ENCODE results near the gene CLN3.
"Not testable (repeated sequence)": the region's sequence is repeated elsewhere in the genome, so short reads cannot be mapped to it uniquely, and the experiment has no call there.

The CLN3 gene

DNA sequence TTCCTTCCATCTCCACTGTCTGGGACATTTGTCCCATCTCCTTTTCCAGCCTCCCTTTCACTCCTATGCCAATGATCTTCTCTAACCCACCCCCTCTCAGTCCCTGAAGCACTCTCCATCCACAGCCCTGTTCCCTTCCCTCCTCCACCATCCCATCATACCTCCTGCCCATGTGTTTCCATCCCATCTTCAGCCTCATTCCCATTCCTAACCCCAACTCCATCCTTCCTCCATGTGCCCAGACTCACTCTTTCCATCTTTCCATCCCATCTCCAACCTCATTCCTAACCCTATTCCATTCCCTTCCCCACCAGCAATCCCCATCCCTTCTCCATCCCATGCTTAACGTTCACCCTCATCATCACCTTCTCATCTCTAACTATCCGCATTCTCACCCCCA, 10.4 kb upstream of the CLN3 start:
- TF ChIP-seq, protein P1, sequence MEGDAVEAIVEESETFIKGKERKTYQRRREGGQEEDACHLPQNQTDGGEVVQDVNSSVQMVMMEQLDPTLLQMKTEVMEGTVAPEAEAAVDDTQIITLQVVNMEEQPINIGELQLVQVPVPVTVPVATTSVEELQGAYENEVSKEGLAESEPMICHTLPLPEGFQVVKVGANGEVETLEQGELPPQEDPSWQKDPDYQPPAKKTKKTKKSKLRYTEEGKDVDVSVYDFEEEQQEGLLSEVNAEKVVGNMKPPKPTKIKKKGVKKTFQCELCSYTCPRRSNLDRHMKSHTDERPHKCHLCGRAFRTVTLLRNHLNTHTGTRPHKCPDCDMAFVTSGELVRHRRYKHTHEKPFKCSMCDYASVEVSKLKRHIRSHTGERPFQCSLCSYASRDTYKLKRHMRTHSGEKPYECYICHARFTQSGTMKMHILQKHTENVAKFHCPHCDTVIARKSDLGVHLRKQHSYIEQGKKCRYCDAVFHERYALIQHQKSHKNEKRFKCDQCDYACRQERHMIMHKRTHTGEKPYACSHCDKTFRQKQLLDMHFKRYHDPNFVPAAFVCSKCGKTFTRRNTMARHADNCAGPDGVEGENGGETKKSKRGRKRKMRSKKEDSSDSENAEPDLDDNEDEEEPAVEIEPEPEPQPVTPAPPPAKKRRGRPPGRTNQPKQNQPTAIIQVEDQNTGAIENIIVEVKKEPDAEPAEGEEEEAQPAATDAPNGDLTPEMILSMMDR (IDR thresholded peaks at IDR 0.05; ENCODE audit: insufficient read depth, low read depth, low read length, missing control alignments): no peak
- DNase-seq (ENCODE audit: low read depth): no peak
- no peak overlapping the region for H3K4me3 ChIP-seq (ENCODE audit: low read depth, low read length)

DNA sequence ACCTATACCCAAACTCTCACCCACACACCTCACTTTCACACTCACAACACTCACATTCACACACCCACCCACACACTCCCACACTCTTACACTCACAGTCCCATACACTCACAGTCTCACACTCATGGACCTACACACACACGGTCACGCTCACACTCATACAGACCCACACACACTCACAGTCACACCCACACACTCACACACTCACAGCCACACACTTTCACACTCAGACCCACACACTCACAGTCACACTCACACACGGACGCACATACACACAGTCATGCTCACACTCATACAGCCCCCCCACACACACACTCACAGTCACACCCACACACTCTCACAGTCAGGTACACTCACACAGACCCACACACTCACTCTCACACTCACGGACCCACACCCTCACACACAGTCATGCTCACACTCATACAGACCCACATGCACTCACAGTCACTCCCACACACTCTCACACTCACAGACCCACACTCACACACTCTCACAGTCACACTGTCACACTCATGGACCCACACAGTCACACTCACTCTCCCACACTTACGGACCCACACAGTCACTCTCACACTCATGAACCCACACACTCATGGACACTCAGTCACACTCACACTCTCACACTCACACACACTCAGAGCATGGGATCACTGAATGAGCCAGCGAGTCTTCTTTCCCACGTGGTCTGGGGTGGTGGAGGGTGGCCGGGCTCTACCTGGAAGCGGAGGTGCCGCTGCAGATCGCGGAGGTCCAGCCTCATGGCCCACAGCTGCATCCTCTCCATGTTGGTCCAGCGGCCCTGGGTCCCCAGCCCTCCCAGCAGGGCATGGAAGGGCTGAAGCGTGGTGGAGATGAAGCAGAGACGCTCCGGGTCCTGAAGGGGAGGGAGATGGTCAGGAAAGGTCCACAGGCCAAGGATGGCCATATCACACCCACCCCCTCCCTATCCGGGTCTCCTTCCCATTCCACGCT, 9.7 kb upstream of the CLN3 start:
- no peak for DNase-seq (ENCODE audit: low read depth)
- TF ChIP-seq, protein P1 (IDR thresholded peaks at IDR 0.05; ENCODE audit: insufficient read depth, low read depth, low read length, missing control alignments): no peak
- no peak overlapping the region for H3K4me3 ChIP-seq (ENCODE audit: low read depth, low read length)

DNA sequence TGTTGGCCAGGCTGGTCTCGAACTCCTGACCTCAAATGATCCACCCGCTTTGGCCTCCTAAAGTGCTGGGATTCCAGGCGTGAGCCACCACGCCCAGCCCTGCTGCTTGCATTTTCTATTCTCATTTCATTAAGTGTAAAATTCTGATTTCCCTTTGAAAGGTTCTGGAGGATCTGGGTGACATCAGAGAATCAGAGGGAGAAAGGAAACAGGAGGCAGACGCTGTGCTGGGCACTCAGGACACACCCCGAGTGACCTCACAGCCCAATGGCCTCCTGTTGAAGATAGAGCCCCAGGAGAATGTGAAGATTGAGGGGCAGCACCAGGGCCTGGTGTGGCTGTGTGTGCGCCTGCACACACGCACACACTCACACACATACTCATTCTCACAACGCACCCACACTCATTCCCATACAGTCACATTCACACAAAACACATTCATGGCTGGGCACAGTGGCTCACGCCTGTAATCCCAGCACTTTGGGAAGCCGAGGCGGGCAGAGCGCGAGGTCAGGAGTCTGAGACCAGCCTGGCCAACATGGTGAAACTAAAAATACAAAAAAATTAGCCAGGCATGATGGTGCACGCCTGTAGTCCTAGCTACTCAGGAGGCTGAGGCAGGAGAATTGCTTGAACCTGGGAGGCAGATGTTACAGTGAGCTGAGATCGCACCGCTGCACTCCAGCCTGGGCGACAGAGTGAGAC, 8.8 kb upstream of the CLN3 start:
- not testable (repeated sequence) for H3K4me3 ChIP-seq (ENCODE audit: low read depth, low read length); DNase-seq (ENCODE audit: low read depth)

DNA sequence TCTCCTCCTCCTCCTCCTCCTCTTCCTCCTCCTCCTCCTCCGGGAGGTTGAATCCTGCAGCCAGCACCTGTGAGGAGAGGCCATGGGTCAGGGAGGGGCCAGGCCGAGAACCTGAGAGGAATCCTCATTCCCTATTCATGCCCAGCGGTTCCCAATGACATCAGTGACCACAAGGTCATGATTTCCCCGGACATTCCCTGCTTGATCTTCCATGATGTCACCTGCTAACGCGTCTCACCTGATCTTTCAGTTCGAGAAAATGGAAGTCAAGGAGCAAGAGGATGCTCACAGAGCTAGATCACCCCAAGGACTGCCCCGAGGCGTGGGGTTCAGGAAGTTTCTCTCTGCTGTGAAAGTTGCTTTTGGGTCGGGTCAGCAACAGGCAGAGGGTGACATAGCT, 8.0 kb upstream of the CLN3 start:
- DNase-seq (ENCODE audit: low read depth): no peak
- TF ChIP-seq, protein P1 (IDR thresholded peaks at IDR 0.05; ENCODE audit: insufficient read depth, low read depth, low read length, missing control alignments): no peak
- H3K4me3 ChIP-seq (ENCODE audit: low read depth, low read length): no peak overlapping the region

DNA sequence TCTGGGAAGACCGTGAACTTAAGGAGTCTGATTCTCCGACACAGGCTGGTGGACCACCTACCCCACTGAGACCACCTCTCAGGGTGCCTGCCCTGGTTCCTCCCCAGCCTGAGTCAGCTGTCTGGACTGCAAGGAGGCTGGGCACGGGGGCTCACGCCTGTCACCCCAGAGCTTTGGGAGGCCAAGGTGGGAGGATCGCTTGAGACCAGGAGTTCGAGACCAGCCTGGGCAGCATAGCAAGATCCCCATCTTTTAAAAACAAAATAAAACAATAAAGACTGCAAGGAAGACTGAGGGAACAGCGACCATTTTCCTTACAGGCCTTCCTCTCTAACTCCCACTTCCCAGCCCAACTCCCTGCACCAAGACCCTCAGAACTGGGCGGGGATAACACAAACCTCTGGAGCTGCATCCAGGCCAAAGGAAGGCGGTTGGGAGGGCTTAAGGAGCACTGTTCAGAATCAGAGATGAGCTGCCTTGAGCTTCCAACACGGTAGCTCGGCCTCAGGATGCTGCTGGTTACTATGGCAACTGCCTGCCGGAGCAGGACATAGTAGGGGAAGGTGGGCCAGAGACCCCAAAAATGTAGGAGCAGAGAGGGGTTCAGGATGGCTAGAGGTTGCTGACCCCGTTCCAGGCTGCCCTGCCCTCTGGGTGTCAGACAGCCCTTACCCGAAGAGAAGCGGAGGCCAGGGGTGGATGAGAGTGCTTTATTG, 7.0 kb upstream of the CLN3 start:
- TF ChIP-seq, protein P1 (IDR thresholded peaks at IDR 0.05; ENCODE audit: insufficient read depth, low read depth, low read length, missing control alignments): no peak
- no peak for DNase-seq (ENCODE audit: low read depth)
- H3K4me3 ChIP-seq (ENCODE audit: low read depth, low read length): no peak overlapping the region

DNA sequence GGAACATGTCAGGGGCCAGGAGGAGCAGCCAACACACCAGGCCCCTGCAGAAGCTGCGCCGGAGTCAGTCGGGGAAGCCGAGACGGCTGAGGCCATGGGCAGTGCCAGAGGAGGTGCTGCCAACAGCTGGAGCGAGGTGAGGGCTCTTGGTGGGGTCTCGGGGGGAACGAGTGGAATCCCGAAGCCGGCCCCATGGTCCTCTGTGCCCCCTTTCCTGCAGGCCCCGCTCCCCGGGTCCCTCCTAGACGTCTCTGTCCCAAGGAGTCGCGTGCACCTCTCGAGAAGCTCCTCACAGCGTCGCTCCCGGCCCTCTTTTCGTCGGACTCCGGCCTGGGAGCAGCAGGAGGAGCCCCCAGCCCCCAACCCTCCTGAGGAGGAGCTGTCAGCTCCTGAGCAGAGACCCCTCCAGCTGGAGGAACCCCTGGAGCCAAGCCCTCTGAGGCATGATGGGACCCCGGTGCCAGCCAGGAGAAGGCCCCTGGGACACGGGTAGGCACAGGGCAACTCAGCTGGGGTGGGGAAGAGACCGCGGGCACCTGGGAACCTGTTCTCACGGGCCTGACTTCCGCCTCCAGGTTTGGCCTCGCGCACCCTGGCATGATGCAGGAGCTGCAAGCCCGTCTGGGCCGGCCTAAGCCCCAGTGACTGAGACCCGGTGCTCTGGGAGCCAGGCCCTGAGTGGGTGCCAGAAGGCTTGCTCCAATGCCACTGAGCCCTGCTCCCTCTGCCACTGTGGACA, 6.2 kb upstream of the CLN3 start:
- TF ChIP-seq, protein P1 (IDR thresholded peaks at IDR 0.05; ENCODE audit: insufficient read depth, low read depth, low read length, missing control alignments): no peak
- H3K4me3 ChIP-seq (ENCODE audit: low read depth, low read length): no peak overlapping the region

More for the DNA sequence above, 6.2 kb upstream of the CLN3 start:
- DNase-seq (ENCODE audit: low read depth): no peak

Data from GM12865 (cell line).